ENCODE results near the gene TACR1. TPM values are rescaled to one million over a fixed set of nuclear protein-coding genes. Genes with fewer than 3 reads are reported as not detected.

TACR1 gene
- total and polyA plus RNA-seq, 2 of the 4 experiments (the other 2 are of a cell fraction): under 0.01 to 0.09 TPM

- POLR2A ChIA-PET (ENCODE audit: unreplicated experiment): no interaction called here
- H2BK20ac ChIP-seq (ENCODE audit: low read depth, low read length): no peak overlapping the region
- 50% methylated on average over 1 of the region's 2 CpGs; no CpG with 5 or more reads in 1 of the 2 experiments for WGBS, 2 experiments (ENCODE audit: extremely low coverage in 2 of 2, insufficient read length in 1 of 2)
Observed at GRCh38 chr2:75003276-75003675, 196.0 kb downstream of the TACR1 start.

More at GRCh38 chr2:75003276-75003675, 196.0 kb downstream of the TACR1 start:
- CTCF ChIA-PET: interaction anchor here (1.0 kb wide), 1 partner anchor 61 kb away, joined by 3 read pairs; no protein-coding TSS in a partner anchor
- BruUV-seq (replicated peaks): no TSS peak
- H3K4ac ChIP-seq (ENCODE audit: low read depth, low read length): no peak overlapping the region
- no peaks in the 10 kb centered on the region for H3K79me1 ChIP-seq (ENCODE audit: low read depth in 1 of 2, low read length in 2 of 2)
- in situ Hi-C loops (cut with MboI; ENCODE audit: low sequenced_read_pairs) (no loop called here), dilution Hi-C loops (cut with HindIII; ENCODE audit: low sequenced_read_pairs, unreplicated experiment) (no loop called here), intact Hi-C loops (cut with micrococcal nuclease) (no loop called here)
- no peak overlapping the region for H3K4me2 ChIP-seq (ENCODE audit: low read depth, low read length)
- peaks cover 2% of the 10 kb centered on the region for H3K4me1 ChIP-seq (ENCODE audit: control insufficient read depth, insufficient read depth, low read length)
- H3K14ac ChIP-seq (replicated peaks; ENCODE audit: low read depth, low read length): no peak overlapping the region
- no peak overlapping the region for H3K56ac ChIP-seq (ENCODE audit: extremely low read depth, insufficient read depth, low read length)
- DNase-seq (no peak), ATAC-seq (ENCODE audit: low read depth) (peak; percentile 12; the same call in 1 of the 2 replicates)
- no peak overlapping the region for H4K5ac ChIP-seq (ENCODE audit: low read depth, low read length)
- H3K23ac ChIP-seq (ENCODE audit: low read depth, low read length): no peak overlapping the region
- TF ChIP-seq CEBPB (IDR thresholded peaks at IDR 0.05; ENCODE audit: low read depth, low read length) (no peak), USF2 (IDR thresholded peaks at IDR 0.05; ENCODE audit: low read depth, low read length) (no peak), CTCF (conservative IDR thresholded peaks at IDR 0.05; ENCODE audit: low read depth, low read length) (no peak), MAFK (IDR thresholded peaks at IDR 0.05; ENCODE audit: low read depth, low read length) (no peak), RFX5 (IDR thresholded peaks at IDR 0.05; ENCODE audit: low read depth, low read length) (no peak), POLR2A (IDR thresholded peaks at IDR 0.05; ENCODE audit: low read depth, low read length) (no peak), ELK1 (IDR thresholded peaks at IDR 0.05; ENCODE audit: borderline replicate concordance, low read depth, low read length) (no peak), CHD1 (IDR thresholded peaks at IDR 0.05; ENCODE audit: low read depth, low read length) (no peak), SMC3 (IDR thresholded peaks at IDR 0.05; ENCODE audit: low read depth, low read length) (no peak), RAD21 (IDR thresholded peaks at IDR 0.05; ENCODE audit: low read length) (no peak), FOS (IDR thresholded peaks at IDR 0.05; ENCODE audit: low read depth, low read length) (no peak), MXI1 (IDR thresholded peaks at IDR 0.05; ENCODE audit: borderline replicate concordance, low read depth, low read length) (no peak), BHLHE40 (IDR thresholded peaks at IDR 0.05; ENCODE audit: low read depth, low read length) (no peak), RCOR1 (IDR thresholded peaks at IDR 0.05; ENCODE audit: insufficient replicate concordance, low read length) (no peak), MAZ (IDR thresholded peaks at IDR 0.05; ENCODE audit: borderline replicate concordance, low read depth, low read length) (no peak), NFE2L2 (IDR thresholded peaks at IDR 0.05; ENCODE audit: low read depth, low read length) (no peak)
- no peak overlapping the region for H2AFZ ChIP-seq (replicated peaks; ENCODE audit: low read length, poor library complexity)
- no peak overlapping the region for H2AK5ac ChIP-seq (ENCODE audit: low read depth, low read length)
- H3K36me3 ChIP-seq (ENCODE audit: control insufficient read depth, insufficient read depth, low read length): no peaks in the 10 kb centered on the region
- H3K4me3 ChIP-seq (ENCODE audit: insufficient read depth, low read depth, low read length): no peak overlapping the region
- H4K20me1 ChIP-seq (ENCODE audit: insufficient read depth, low read length): no peaks in the 10 kb centered on the region
- H2BK15ac ChIP-seq (ENCODE audit: low read depth, low read length): no peak overlapping the region; the same call in 2 of the 3 replicates
- H3K9ac ChIP-seq (ENCODE audit: low read depth, low read length): no peak overlapping the region
- no peak overlapping the region for H3K27ac ChIP-seq (ENCODE audit: insufficient read depth, low read length)
- no peak overlapping the region for H2AK9ac ChIP-seq (replicated peaks; ENCODE audit: low read depth, low read length, poor library complexity)
- H3K9me3 ChIP-seq (ENCODE audit: control insufficient read depth, insufficient read depth, low read length): peaks cover 3% of the 10 kb centered on the region; the same call in 1 of the 2 replicates
- no peak overlapping the region for H4K91ac ChIP-seq (ENCODE audit: insufficient read depth, low read depth, low read length)
- H2BK5ac ChIP-seq (ENCODE audit: low read depth, low read length, poor library complexity, severe bottlenecking): no peak overlapping the region
- no peak overlapping the region for H2BK120ac ChIP-seq (ENCODE audit: low read depth, low read length)
- H3K18ac ChIP-seq (ENCODE audit: low read depth, low read length): peak overlapping the region; percentile 50
- no peaks in the 10 kb centered on the region for H3K27me3 ChIP-seq (ENCODE audit: control insufficient read depth, insufficient read depth, low read length)
- H4K8ac ChIP-seq (ENCODE audit: low read depth in 2 of 2, low read length in 2 of 2): no peak overlapping the region
- peaks cover 3% of the 10 kb centered on the region; the same call in 1 of the 2 replicates for H3K9me1 ChIP-seq (ENCODE audit: insufficient read depth, low read length)
